A549 (cell line): ENCODE results near the gene MYBL2. TPM values are rescaled to one million over a fixed set of nuclear protein-coding genes. Genes with fewer than 3 reads are reported as not detected.
"Not testable (repeated sequence)": the region's sequence is repeated elsewhere in the genome, so short reads cannot be mapped to it uniquely, and the experiment has no call there.

Experiments
- ATAC-seq, 2 experiments: fragments of 200-7000 bp in 1 of 2; fragments of >200 bp in 1 of 2; cut with Nextera tagmentation in 1 of 2; cut with Tn5 transposase in 1 of 2; 3 replicates each; pipeline versions ENCODE4 v1.8.0 to v1.9.1; 2018 to 2020; ENCODE audit warnings: mild to moderate bottlenecking in 1 of 2, moderate library complexity in 1 of 2
- CTCF ChIA-PET: fragments of 300-600 bp; sonication (Branson Sonifier 250); formaldehyde crosslinking; extraction: SDS; loops from one replicate; lab custom pipeline; 2021; ENCODE audit warnings: antibody characterized with exemption, inconsistent platforms; lab: Yijun Ruan, JAX
- POLR2A ChIA-PET: fragments of 350-600 bp; formaldehyde crosslinking; extraction: SDS; loops from one replicate; lab custom pipeline; 2021; ENCODE audit warnings: antibody characterized with exemption, inconsistent platforms; lab: Yijun Ruan, JAX
- DNase-seq, 2 experiments: peaks; one replicate each; pipeline versions ENCODE4 v3.0.0 to v3.0.0-alpha.2; 2011 to 2016; ENCODE audit warnings: low read depth in 1 of 2, low spot score in 1 of 2
- FAIRE-seq: peaks from 2 replicates; lab custom pipeline; 2011; peaks lifted over from hg19 to GRCh38; lab: Jason Lieb, UNC
- H3K27ac ChIP-seq, 2 experiments: fragments of >200 bp; sonication (Bioruptor Twin); formaldehyde crosslinking; 3 replicates each; pipeline ENCODE4 v1.5.1; 2016 to 2017
- H3K4me1 ChIP-seq: fragments of >200 bp; sonication (Bioruptor Twin); formaldehyde crosslinking; 3 replicates; pipeline ENCODE4 v1.6.1; 2016
- H3K4me2 ChIP-seq: fragments of >200 bp; sonication (Bioruptor Twin); formaldehyde crosslinking; 3 replicates; pipeline ENCODE4 v1.6.1; 2016
- H3K4me3 ChIP-seq: fragments of >200 bp; sonication (Bioruptor Twin); formaldehyde crosslinking; 3 replicates; pipeline ENCODE4 v1.5.1; 2016
- H3K9me3 ChIP-seq: fragments of >200 bp; sonication (Bioruptor Twin); formaldehyde crosslinking; 3 replicates; pipeline ENCODE4 v1.6.1; 2016
- CBX2 ChIP-seq: fragments of 200-600 bp; sonication (generic); IDR thresholded peaks from 2 replicates; pipeline ENCODE4 v1.6.1; 2016; ENCODE audit warnings: low read depth, mild to moderate bottlenecking, borderline replicate concordance
- CHD4 ChIP-seq: fragments of 200-600 bp; sonication (generic); IDR thresholded peaks from 2 replicates; pipeline ENCODE4 v1.6.1; 2016; ENCODE audit warnings: antibody characterized with exemption, mild to moderate bottlenecking, borderline replicate concordance
- EHMT2 ChIP-seq: fragments of 200-600 bp; sonication (generic); IDR thresholded peaks from 2 replicates; pipeline ENCODE4 v1.6.1; 2016; ENCODE audit warnings: antibody characterized with exemption, low read depth, mild to moderate bottlenecking, moderate library complexity
- FOSB ChIP-seq: fragments of 250-450 bp; sonication (Bioruptor Pico); IDR thresholded peaks from 2 replicates; pipeline ENCODE4 v1.5.0; 2020; ENCODE audit warnings: mild to moderate bottlenecking, moderate library complexity
- FOXS1 ChIP-seq: fragments of 250-450 bp; sonication (Bioruptor Pico); IDR thresholded peaks from 2 replicates; pipeline ENCODE4 v1.5.0; 2020; ENCODE audit warnings: mild to moderate bottlenecking, moderate library complexity
- HDAC2 ChIP-seq: fragments of 200-600 bp; sonication (generic); IDR thresholded peaks from 2 replicates; pipeline ENCODE4 v1.6.1; 2016
- HEYL ChIP-seq: fragments of 250-450 bp; sonication (Bioruptor Pico); IDR thresholded peaks from 2 replicates; pipeline ENCODE4 v1.8.0; 2021; ENCODE audit warnings: mild to moderate bottlenecking, moderate library complexity
- HOXB13 ChIP-seq: fragments of 250-450 bp; sonication (Bioruptor Pico); IDR thresholded peaks from 2 replicates; pipeline ENCODE4 v1.5.0; 2020; ENCODE audit warnings: low read depth, mild to moderate bottlenecking, moderate library complexity
- JUNB ChIP-seq: fragments of >200 bp; sonication (Bioruptor Twin); formaldehyde crosslinking; IDR thresholded peaks from 2 replicates; pipeline ENCODE4 v1.6.1; 2016
- MAFK ChIP-seq: fragments of 450-650 bp; IDR thresholded peaks from 2 replicates; pipeline ENCODE4 v1.6.1; 2014; ENCODE audit not compliant: partially characterized antibody
- NPAS2 ChIP-seq: fragments of 250-450 bp; sonication (Bioruptor Pico); IDR thresholded peaks from 2 replicates; pipeline ENCODE4 v1.8.0; 2022; ENCODE audit warnings: mild to moderate bottlenecking, moderate library complexity, borderline replicate concordance
- PHF8 ChIP-seq: fragments of 200-600 bp; sonication (generic); IDR thresholded peaks from 2 replicates; pipeline ENCODE4 v1.6.1; 2016; ENCODE audit warnings: low read depth, mild to moderate bottlenecking, antibody characterized with exemption, moderate library complexity, borderline replicate concordance
- POLR2A ChIP-seq: IDR thresholded peaks from 2 replicates; pipeline ENCODE4 v1.6.1; 2012; ENCODE audit warnings: mild to moderate bottlenecking, low read length
- RAD21 ChIP-seq, 2 experiments: fragments of >200 bp in 1 of 2; sonication (Bioruptor Twin) in 1 of 2; formaldehyde crosslinking in 1 of 2; IDR thresholded peaks in 1 of 2; conservative IDR thresholded peaks in 1 of 2; 2 replicates in 1 of 2; 3 replicates in 1 of 2; pipeline ENCODE4 v1.6.1; 2012 to 2018; ENCODE audit warnings: inconsistent platforms in 1 of 2
- RFX5 ChIP-seq: fragments of 450-650 bp; IDR thresholded peaks from 2 replicates; pipeline ENCODE4 v1.7.1; 2014; ENCODE audit warnings: antibody characterized with exemption, mild to moderate bottlenecking, moderate library complexity
- SMC3 ChIP-seq: fragments of >200 bp; sonication (Bioruptor Twin); formaldehyde crosslinking; IDR thresholded peaks from 3 replicates; pipeline ENCODE4 v1.6.1; 2018; ENCODE audit warnings: inconsistent platforms
- SREBF2 ChIP-seq: fragments of 450-650 bp; IDR thresholded peaks from 2 replicates; pipeline ENCODE4 v1.6.1; 2014; ENCODE audit warnings: mild to moderate bottlenecking, moderate library complexity
- TP53 ChIP-seq: fragments of 250-450 bp; sonication (Bioruptor Pico); IDR thresholded peaks from 2 replicates; pipeline ENCODE4 v1.5.0; 2021; ENCODE audit warnings: mild to moderate bottlenecking, moderate library complexity
- ZSCAN20 ChIP-seq: fragments of 250-450 bp; sonication (Bioruptor Pico); IDR thresholded peaks from 2 replicates; pipeline ENCODE4 v1.8.0; 2022; ENCODE audit warnings: mild to moderate bottlenecking, moderate library complexity
- WGBS: methylation state at CpG from one replicate; pipeline ENCODE4 v1.1.6; 2017; ENCODE audit errors: missing lambda C conversion rate; 5-methylcytosine and 5-hydroxymethylcytosine counted together
- polyA plus RNA-seq, 4 experiments: library from polyadenylated mRNA; depleted of rRNA in 3 of 4; stranded (reverse); fragments of >200 nt; fragmentation: RNase III in 1 of 4; extraction: RNeasy Plus Mini Kit Qiagen cat#74134 plus additional on column Dnase treatment in 1 of 4; gene quantifications; 2 replicates in 3 of 4; 3 replicates in 1 of 4; pipeline ENCODE4 v1.2.3, GENCODE V29; 2011 to 2017
- TF ChIP-seq, protein P1 (sequence below): IDR thresholded peaks from 2 replicates; pipeline ENCODE4 v1.6.1; 2012; ENCODE audit warnings: low read depth, borderline replicate concordance
- TF ChIP-seq, protein P2 (sequence below): fragments of 450-650 bp; IDR thresholded peaks from 2 replicates; pipeline ENCODE4 v1.6.1; 2014; ENCODE audit warnings: antibody characterized with exemption
- TF ChIP-seq, protein P3 (sequence below): fragments of 250-450 bp; sonication (Bioruptor Pico); IDR thresholded peaks from 2 replicates; pipeline ENCODE4 v1.5.0; 2021; ENCODE audit warnings: mild to moderate bottlenecking, moderate library complexity, borderline replicate concordance
- TF ChIP-seq, protein P4 (sequence below): IDR thresholded peaks from 2 replicates; pipeline ENCODE4 v1.6.1; 2012
- TF ChIP-seq, protein P5 (sequence below): fragments of >200 bp; sonication (Bioruptor Twin); formaldehyde crosslinking; IDR thresholded peaks from 2 replicates; pipeline ENCODE4 v1.6.1; 2016
- TF ChIP-seq, protein P6 (sequence below): fragments of >200 bp; sonication (Bioruptor Twin); formaldehyde crosslinking; IDR thresholded peaks from 3 replicates; pipeline ENCODE4 v1.5.1; 2016

The MYBL2 gene
- polyA plus RNA-seq, 2 of the 4 experiments (the other 2 are of a cell fraction), result 19.9 to 53.7 TPM

DNA sequence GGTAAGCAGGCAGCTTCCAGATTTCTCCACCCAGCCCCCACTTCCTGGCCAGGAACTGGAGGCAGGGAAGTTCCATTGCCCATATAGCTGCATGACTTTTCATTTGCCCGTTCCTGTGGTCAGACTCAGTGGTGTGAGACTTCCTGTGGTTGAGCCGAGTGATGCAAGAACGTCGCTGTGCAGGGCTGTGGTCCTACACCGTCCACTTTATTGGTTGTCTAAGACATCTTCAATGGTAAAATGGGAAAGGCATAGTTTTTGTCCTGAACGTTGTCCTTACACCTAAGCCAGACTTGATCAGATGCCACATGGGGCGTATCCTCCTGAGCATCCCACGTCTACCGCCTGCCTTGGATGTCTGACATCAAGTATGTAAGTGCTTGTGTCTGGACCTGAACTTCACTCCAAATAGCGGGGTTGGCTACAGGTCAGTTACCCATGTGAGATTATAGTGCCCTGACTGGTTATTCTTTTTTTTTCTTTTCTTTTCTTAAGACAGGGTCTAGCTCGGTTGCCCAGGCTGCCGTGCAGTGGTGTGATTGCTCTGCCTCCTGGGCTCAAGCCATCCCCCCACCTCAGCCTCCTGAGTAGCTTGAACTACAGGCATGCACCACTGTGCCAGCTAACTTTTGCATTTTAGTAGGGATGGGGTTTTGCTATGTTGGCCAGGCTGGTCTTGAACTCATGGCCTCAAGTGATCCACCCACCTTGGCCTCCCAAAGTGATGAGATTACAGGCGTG lies 85.8 kb downstream of the MYBL2 start:
- no peak overlapping the region for H3K4me3 ChIP-seq
- no peak for TF ChIP-seq EHMT2
- TF ChIP-seq, protein P1, sequence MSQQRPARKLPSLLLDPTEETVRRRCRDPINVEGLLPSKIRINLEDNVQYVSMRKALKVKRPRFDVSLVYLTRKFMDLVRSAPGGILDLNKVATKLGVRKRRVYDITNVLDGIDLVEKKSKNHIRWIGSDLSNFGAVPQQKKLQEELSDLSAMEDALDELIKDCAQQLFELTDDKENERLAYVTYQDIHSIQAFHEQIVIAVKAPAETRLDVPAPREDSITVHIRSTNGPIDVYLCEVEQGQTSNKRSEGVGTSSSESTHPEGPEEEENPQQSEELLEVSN, result no peak
- TF ChIP-seq, protein P2, sequence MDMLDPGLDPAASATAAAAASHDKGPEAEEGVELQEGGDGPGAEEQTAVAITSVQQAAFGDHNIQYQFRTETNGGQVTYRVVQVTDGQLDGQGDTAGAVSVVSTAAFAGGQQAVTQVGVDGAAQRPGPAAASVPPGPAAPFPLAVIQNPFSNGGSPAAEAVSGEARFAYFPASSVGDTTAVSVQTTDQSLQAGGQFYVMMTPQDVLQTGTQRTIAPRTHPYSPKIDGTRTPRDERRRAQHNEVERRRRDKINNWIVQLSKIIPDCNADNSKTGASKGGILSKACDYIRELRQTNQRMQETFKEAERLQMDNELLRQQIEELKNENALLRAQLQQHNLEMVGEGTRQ, result no peak
- no peak overlapping the region for H3K4me2 ChIP-seq
- ATAC-seq, result no peak
- H3K9me3 ChIP-seq, result no peaks in the 10 kb centered on the region
- WGBS, result 66% methylated on average over 13 of the region's 13 CpGs
- POLR2A ChIA-PET, result no interaction called here
- no peak for FAIRE-seq
- H3K27ac ChIP-seq, result no peak overlapping the region
- CTCF ChIA-PET, result interaction anchor here (4.7 to 10.3 kb wide), 2 partner anchors 11 to 329 kb away, joined by 43 to 210 read pairs; no protein-coding TSS in a partner anchor
- no peaks in the 10 kb centered on the region for H3K4me1 ChIP-seq
- DNase-seq, result no peak

DNA sequence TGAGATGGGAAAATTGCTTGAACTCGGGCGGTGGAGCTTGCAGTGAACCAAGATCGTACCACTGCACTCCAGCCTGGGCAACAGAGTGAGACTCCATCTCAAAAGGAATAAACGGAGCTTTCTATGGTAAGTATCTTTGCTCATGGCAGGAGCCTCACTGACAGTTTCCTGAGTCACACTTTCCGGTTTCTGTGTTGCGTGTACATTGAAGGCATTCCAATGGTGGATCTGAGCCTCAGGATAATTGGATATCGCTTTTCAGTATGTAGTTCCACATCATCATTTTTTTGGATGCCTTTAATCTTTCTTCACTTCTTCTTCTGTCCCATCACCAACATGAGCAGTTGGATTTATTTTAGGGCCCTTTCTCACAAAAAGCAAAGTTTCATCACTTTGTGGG lies 88.5 kb downstream of the MYBL2 start:
- ChIA-PET POLR2A (no interaction called here), CTCF (interaction anchor here (1.1 to 10.3 kb wide), 2 partner anchors 34 to 326 kb away, joined by 3 to 210 read pairs; no protein-coding TSS in a partner anchor)
- H3K9me3 ChIP-seq, result no peaks in the 10 kb centered on the region
- H3K4me2 ChIP-seq, result no peak overlapping the region
- no peak overlapping the region for H3K27ac ChIP-seq
- H3K4me3 ChIP-seq, result no peak overlapping the region
- ATAC-seq (no peak), FAIRE-seq (no peak), DNase-seq (no peak)
- no peaks in the 10 kb centered on the region for H3K4me1 ChIP-seq
- WGBS, result 67% methylated on average over 7 of the region's 7 CpGs
- TF ChIP-seq PHF8 (no peak), JUNB (no peak), TP53 (no peak), POLR2A (no peak), SREBF2 (no peak), EHMT2 (no peak), HDAC2 (no peak)
- TF ChIP-seq, protein P3, sequence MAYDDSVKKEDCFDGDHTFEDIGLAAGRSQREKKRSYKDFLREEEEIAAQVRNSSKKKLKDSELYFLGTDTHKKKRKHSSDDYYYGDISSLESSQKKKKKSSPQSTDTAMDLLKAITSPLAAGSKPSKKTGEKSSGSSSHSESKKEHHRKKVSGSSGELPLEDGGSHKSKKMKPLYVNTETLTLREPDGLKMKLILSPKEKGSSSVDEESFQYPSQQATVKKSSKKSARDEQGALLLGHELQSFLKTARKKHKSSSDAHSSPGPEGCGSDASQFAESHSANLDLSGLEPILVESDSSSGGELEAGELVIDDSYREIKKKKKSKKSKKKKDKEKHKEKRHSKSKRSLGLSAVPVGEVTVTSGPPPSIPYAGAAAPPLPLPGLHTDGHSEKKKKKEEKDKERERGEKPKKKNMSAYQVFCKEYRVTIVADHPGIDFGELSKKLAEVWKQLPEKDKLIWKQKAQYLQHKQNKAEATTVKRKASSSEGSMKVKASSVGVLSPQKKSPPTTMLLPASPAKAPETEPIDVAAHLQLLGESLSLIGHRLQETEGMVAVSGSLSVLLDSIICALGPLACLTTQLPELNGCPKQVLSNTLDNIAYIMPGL (CRISPR knock-in tag), result no peak

DNA sequence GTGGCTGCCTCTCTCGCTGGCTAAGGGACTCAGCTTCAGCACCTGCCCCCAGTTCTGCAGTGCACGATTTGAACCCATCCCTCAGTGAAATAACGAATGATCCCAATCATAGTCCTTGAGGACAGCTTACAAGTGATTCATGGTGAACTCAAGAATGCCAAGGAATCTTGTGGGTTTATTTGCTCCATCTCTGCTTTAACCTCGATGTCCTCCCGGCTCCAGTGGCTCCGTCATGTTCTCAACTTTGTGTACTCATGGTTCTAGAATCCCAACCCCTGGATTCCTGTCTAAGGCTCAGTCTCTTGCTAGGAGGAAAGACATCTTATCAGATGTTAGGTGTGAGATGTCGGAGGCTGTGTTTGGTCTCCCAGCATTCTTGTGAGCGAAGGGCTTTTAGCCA lies 88.9 kb downstream of the MYBL2 start:
- Histone ChIP-seq H3K4me1 (no peaks in the 10 kb centered on the region), H3K4me3 (no peak overlapping the region), H3K9me3 (no peaks in the 10 kb centered on the region), H3K4me2 (no peak overlapping the region), H3K27ac (no peak overlapping the region)
- POLR2A ChIA-PET, result no interaction called here
- CTCF ChIA-PET, result interaction anchor here (1.1 to 10.3 kb wide), 2 partner anchors 34 to 326 kb away, joined by 3 to 210 read pairs; no protein-coding TSS in a partner anchor
- FAIRE-seq (no peak), ATAC-seq (no peak), DNase-seq (no peak)
- WGBS, result 40% methylated on average over 8 of the region's 8 CpGs
- TF ChIP-seq SMC3 (no peak), FOSB (CRISPR knock-in tag) (no peak), EHMT2 (no peak), HEYL (CRISPR knock-in tag) (no peak), CHD4 (no peak), NPAS2 (CRISPR knock-in tag) (no peak), FOXS1 (CRISPR knock-in tag) (no peak), MAFK (no peak), HOXB13 (CRISPR knock-in tag) (no peak), RFX5 (no peak), ZSCAN20 (CRISPR knock-in tag) (no peak), HDAC2 (no peak), CBX2 (no peak), RAD21 (conservative IDR thresholded peaks at IDR 0.05 in 1 of 2, IDR thresholded peaks at IDR 0.05 in 1 of 2) (no peak), JUNB (no peak)
- TF ChIP-seq, protein P4, sequence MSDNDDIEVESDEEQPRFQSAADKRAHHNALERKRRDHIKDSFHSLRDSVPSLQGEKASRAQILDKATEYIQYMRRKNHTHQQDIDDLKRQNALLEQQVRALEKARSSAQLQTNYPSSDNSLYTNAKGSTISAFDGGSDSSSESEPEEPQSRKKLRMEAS, result no peak
- TF ChIP-seq, protein P5, sequence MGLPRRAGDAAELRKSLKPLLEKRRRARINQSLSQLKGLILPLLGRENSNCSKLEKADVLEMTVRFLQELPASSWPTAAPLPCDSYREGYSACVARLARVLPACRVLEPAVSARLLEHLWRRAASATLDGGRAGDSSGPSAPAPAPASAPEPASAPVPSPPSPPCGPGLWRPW, result no peak
- TF ChIP-seq, protein P6, sequence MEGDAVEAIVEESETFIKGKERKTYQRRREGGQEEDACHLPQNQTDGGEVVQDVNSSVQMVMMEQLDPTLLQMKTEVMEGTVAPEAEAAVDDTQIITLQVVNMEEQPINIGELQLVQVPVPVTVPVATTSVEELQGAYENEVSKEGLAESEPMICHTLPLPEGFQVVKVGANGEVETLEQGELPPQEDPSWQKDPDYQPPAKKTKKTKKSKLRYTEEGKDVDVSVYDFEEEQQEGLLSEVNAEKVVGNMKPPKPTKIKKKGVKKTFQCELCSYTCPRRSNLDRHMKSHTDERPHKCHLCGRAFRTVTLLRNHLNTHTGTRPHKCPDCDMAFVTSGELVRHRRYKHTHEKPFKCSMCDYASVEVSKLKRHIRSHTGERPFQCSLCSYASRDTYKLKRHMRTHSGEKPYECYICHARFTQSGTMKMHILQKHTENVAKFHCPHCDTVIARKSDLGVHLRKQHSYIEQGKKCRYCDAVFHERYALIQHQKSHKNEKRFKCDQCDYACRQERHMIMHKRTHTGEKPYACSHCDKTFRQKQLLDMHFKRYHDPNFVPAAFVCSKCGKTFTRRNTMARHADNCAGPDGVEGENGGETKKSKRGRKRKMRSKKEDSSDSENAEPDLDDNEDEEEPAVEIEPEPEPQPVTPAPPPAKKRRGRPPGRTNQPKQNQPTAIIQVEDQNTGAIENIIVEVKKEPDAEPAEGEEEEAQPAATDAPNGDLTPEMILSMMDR, result no peak

DNA sequence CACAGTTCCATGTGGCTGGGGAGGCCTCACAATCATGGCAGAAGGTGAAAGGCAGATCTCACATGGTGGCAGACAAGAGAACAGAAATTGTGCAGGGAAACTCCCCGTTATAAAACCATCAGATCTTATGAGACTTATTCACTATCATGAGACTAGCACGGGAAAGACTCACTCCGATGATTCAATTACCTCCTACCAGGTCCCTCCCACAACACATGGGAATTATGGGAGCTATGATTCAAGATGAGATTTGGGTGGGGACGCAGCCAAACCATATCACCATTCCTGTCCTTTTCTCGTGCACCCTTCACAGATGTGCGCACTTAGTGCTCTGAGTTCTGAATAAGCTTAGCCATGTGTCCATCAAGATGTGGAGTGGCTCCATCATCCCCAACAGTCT lies 91.0 kb downstream of the MYBL2 start:
- not testable (repeated sequence) for ATAC-seq

More for the DNA sequence above, 91.0 kb downstream of the MYBL2 start:
- POLR2A ChIA-PET, H3K4me1 ChIP-seq, H3K9me3 ChIP-seq, H3K4me3 ChIP-seq, FAIRE-seq, DNase-seq, H3K4me2 ChIP-seq, H3K27ac ChIP-seq: not testable (repeated sequence)
- CTCF ChIA-PET, result interaction anchor here (0.9 kb wide), 1 partner anchor 8 kb away, joined by 3 read pairs; no protein-coding TSS in a partner anchor
- WGBS, result 46% methylated on average over 6 of the region's 6 CpGs
